ENCODE data around the gene SPESP1. TPM values are rescaled to one million over a fixed set of nuclear protein-coding genes. Genes with fewer than 3 reads are reported as not detected.
"Not testable (repeated sequence)": the region's sequence is repeated elsewhere in the genome, so short reads cannot be mapped to it uniquely, and the experiment has no call there.

SPESP1 gene
- total and polyA plus RNA-seq, 12 donors: 1.6 to 16.5 (median 4.8) TPM

DNA sequence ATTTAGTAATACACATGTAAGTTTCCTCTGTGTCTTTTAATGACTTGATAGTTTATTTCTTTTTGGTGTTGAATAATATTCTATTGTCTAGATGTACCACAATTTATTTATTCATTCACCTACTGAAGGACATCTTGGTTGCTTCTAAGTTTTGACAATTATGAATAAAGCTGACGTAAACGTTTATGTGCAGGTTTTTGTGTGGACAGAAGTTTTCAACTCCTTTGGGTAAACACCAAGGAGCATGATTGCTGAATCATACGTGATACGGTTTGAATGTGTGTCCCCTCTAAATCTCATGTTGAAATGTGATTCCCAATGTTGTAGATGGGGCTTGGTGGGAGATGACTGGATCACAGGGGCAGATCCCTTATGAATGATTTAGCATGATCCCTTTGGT lies 21.5 kb downstream of the SPESP1 start:
- H3K4me1 ChIP-seq (replicated peaks in 1 of 2): no peaks in the 10 kb centered on the region
- no peaks in the 10 kb centered on the region for H3K36me3 ChIP-seq (replicated peaks in 1 of 2)
- WGBS, 4 donors: 60 to 90% (median 83%) methylated on average over 4 of the region's 4 CpGs
- no peak overlapping the region for H3K4me3 ChIP-seq
- no peak overlapping the region for H3K27ac ChIP-seq
- TF ChIP-seq, protein P1, sequence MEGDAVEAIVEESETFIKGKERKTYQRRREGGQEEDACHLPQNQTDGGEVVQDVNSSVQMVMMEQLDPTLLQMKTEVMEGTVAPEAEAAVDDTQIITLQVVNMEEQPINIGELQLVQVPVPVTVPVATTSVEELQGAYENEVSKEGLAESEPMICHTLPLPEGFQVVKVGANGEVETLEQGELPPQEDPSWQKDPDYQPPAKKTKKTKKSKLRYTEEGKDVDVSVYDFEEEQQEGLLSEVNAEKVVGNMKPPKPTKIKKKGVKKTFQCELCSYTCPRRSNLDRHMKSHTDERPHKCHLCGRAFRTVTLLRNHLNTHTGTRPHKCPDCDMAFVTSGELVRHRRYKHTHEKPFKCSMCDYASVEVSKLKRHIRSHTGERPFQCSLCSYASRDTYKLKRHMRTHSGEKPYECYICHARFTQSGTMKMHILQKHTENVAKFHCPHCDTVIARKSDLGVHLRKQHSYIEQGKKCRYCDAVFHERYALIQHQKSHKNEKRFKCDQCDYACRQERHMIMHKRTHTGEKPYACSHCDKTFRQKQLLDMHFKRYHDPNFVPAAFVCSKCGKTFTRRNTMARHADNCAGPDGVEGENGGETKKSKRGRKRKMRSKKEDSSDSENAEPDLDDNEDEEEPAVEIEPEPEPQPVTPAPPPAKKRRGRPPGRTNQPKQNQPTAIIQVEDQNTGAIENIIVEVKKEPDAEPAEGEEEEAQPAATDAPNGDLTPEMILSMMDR (IDR thresholded peaks at IDR 0.05): no peak
- TF ChIP-seq POLR2A (IDR thresholded peaks at IDR 0.05): no peak
- H3K9me3 ChIP-seq (replicated peaks in 1 of 3): no peaks in the 10 kb centered on the region
- intact Hi-C loops (cut with DNase I): no loop called here
- no peak for DNase-seq
- no peaks in the 10 kb centered on the region for H3K27me3 ChIP-seq

- DNase-seq: no peak
- Histone ChIP-seq H3K4me3 (no peak overlapping the region), H3K9me3 (replicated peaks in 1 of 3) (no peaks in the 10 kb centered on the region), H3K36me3 (replicated peaks in 1 of 2) (no peaks in the 10 kb centered on the region), H3K4me1 (replicated peaks in 1 of 2) (no peaks in the 10 kb centered on the region), H3K27ac (no peak overlapping the region), H3K27me3 (no peaks in the 10 kb centered on the region)
- TF ChIP-seq, protein P1 (IDR thresholded peaks at IDR 0.05): no peak
- TF ChIP-seq POLR2A (IDR thresholded peaks at IDR 0.05): no peak
- WGBS, 4 donors: 82 to 88% (median 85%) methylated on average over 3 of the region's 3 CpGs
- intact Hi-C loops (cut with DNase I): no loop called here
Observed at GRCh38 chr15:68957696-68958095, 27.4 kb downstream of the SPESP1 start.

DNA sequence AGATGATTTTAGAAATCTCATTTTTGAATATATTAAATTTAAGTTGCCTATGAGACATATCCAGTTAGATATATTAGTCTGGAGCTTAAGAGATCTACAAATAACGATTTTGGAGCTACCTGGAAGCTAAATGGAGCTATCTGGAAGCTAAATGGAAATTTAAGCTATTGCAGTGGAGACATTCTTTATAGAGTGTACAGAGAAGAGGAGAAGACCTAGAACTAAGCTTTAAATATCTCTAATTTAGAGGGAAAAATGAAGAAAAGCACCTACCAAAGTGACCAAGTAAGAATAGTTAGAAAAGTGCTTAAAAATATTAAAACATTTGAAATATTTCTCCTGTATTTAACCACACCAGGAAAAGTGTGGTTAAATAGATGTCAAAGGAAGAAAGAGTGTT lies 28.3 kb downstream of the SPESP1 start:
- intact Hi-C loops (cut with DNase I): no loop called here
- Histone ChIP-seq H3K27me3 (no peaks in the 10 kb centered on the region), H3K4me3 (no peak overlapping the region), H3K27ac (no peak overlapping the region), H3K36me3 (replicated peaks in 1 of 2) (no peaks in the 10 kb centered on the region), H3K9me3 (replicated peaks in 1 of 3) (no peaks in the 10 kb centered on the region), H3K4me1 (replicated peaks in 1 of 2) (no peaks in the 10 kb centered on the region)
- TF ChIP-seq POLR2A (IDR thresholded peaks at IDR 0.05): no peak
- TF ChIP-seq, protein P1 (IDR thresholded peaks at IDR 0.05): no peak
- WGBS, 4 donors: 57 to 71% (median 62%) methylated on average over 1 of the region's 1 CpG
- DNase-seq: no peak

GRCh38 chr15:68962465-68962864 lies 32.1 kb downstream of the SPESP1 start:
- no peaks in the 10 kb centered on the region for H3K36me3 ChIP-seq (replicated peaks in 1 of 2)
- no peaks in the 10 kb centered on the region for H3K4me1 ChIP-seq (replicated peaks in 1 of 2)
- intact Hi-C loops (cut with DNase I): no loop called here
- no peaks in the 10 kb centered on the region for H3K27me3 ChIP-seq
- no peak overlapping the region for H3K4me3 ChIP-seq
- no peak for TF ChIP-seq POLR2A (IDR thresholded peaks at IDR 0.05)
- TF ChIP-seq, protein P1 (IDR thresholded peaks at IDR 0.05): no peak
- no peak overlapping the region for H3K27ac ChIP-seq
- no peaks in the 10 kb centered on the region for H3K9me3 ChIP-seq (replicated peaks in 1 of 3)
- no peak for DNase-seq
- 60 to 70% (median 69%) methylated on average over 1 of the region's 1 CpG for WGBS, 4 donors

GRCh38 chr15:68963719-68964118 lies 33.4 kb downstream of the SPESP1 start:
- intact Hi-C loops (cut with DNase I); H3K9me3 ChIP-seq (replicated peaks in 1 of 3); H3K4me1 ChIP-seq (replicated peaks in 1 of 2); DNase-seq; H3K27ac ChIP-seq; H3K27me3 ChIP-seq; H3K36me3 ChIP-seq (replicated peaks in 1 of 2); H3K4me3 ChIP-seq: not testable (repeated sequence)
- WGBS, 4 donors: 90 to 99% (median 91%) methylated on average over 6 to 7 of the region's 7 CpGs
